ENCODE results near the gene ST8SIA2. TPM values are rescaled to one million over a fixed set of nuclear protein-coding genes. Genes with fewer than 3 reads are reported as not detected.

Gene ST8SIA2
- total RNA-seq, 1 donor from 2014 or later, result 4.5 TPM

- H3K27me3 Mint-ChIP-seq (ENCODE audit: low read depth), result peaks cover 50% of the 10 kb centered on the region
- peak overlapping the region; percentile 9 for H3K27ac Mint-ChIP-seq (ENCODE audit: unreplicated experiment)
- no peaks in the 10 kb centered on the region for H3K36me3 Mint-ChIP-seq (ENCODE audit: low read depth)
- peaks cover 9% of the 10 kb centered on the region for H3K4me1 Mint-ChIP-seq (ENCODE audit: low read depth)
- TF ChIP-seq, protein P1, sequence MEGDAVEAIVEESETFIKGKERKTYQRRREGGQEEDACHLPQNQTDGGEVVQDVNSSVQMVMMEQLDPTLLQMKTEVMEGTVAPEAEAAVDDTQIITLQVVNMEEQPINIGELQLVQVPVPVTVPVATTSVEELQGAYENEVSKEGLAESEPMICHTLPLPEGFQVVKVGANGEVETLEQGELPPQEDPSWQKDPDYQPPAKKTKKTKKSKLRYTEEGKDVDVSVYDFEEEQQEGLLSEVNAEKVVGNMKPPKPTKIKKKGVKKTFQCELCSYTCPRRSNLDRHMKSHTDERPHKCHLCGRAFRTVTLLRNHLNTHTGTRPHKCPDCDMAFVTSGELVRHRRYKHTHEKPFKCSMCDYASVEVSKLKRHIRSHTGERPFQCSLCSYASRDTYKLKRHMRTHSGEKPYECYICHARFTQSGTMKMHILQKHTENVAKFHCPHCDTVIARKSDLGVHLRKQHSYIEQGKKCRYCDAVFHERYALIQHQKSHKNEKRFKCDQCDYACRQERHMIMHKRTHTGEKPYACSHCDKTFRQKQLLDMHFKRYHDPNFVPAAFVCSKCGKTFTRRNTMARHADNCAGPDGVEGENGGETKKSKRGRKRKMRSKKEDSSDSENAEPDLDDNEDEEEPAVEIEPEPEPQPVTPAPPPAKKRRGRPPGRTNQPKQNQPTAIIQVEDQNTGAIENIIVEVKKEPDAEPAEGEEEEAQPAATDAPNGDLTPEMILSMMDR (IDR thresholded peaks at IDR 0.05), result no peak
- peaks cover 2% of the 10 kb centered on the region for H3K9me3 Mint-ChIP-seq (ENCODE audit: low read depth)
- no peak overlapping the region for H3K4me3 Mint-ChIP-seq (ENCODE audit: unreplicated experiment)
- no peak for DNase-seq (ENCODE audit: low spot score)
Measured at GRCh38 chr15:92385096-92385495, 8.6 kb upstream of the ST8SIA2 start.

- no peak overlapping the region for H3K27ac Mint-ChIP-seq (ENCODE audit: unreplicated experiment)
- no peak for DNase-seq (ENCODE audit: low spot score)
- H3K4me3 Mint-ChIP-seq (ENCODE audit: unreplicated experiment), result no peak overlapping the region
- TF ChIP-seq, protein P1 (IDR thresholded peaks at IDR 0.05), result peak; percentile 75
- H3K4me1 Mint-ChIP-seq (ENCODE audit: low read depth), result peaks cover 18% of the 10 kb centered on the region
- H3K9me3 Mint-ChIP-seq (ENCODE audit: low read depth), result no peaks in the 10 kb centered on the region
- H3K27me3 Mint-ChIP-seq (ENCODE audit: low read depth), result peaks cover 68% of the 10 kb centered on the region
- H3K36me3 Mint-ChIP-seq (ENCODE audit: low read depth), result no peaks in the 10 kb centered on the region
Measured at GRCh38 chr15:92391640-92392039, 2.0 kb upstream of the ST8SIA2 start.

- Mint-ChIP-seq H3K9me3 (ENCODE audit: low read depth) (no peaks in the 10 kb centered on the region), H3K27me3 (ENCODE audit: low read depth) (peaks cover 64% of the 10 kb centered on the region), H3K27ac (ENCODE audit: unreplicated experiment) (no peak overlapping the region), H3K4me3 (ENCODE audit: unreplicated experiment) (peak overlapping the region; percentile 77), H3K4me1 (ENCODE audit: low read depth) (peaks cover 18% of the 10 kb centered on the region), H3K36me3 (ENCODE audit: low read depth) (no peaks in the 10 kb centered on the region)
- no peak for DNase-seq (ENCODE audit: low spot score)
- TF ChIP-seq, protein P1 (IDR thresholded peaks at IDR 0.05), result no peak
Measured at GRCh38 chr15:92392462-92392861, 1.2 kb upstream of the ST8SIA2 start.

DNA sequence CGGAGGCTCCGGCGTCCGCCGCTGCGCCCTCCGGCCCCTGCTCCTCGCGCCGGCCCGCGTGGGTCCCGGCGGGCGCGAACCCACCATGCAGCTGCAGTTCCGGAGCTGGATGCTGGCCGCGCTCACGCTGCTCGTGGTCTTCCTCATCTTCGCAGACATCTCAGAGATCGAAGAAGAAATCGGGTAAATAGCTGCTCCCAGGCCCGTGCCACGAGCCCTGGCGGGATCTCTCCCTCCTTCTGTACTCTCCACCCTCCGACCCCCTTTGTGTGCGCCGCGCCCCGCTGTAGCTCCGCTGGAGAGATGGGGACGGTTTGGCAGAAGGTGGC, 263 bp downstream of the ST8SIA2 start:
- peaks cover 50% of the 10 kb centered on the region for H3K27me3 Mint-ChIP-seq (ENCODE audit: low read depth)
- H3K4me1 Mint-ChIP-seq (ENCODE audit: low read depth), result peaks cover 18% of the 10 kb centered on the region
- TF ChIP-seq, protein P1 (IDR thresholded peaks at IDR 0.05), result no peak
- H3K4me3 Mint-ChIP-seq (ENCODE audit: unreplicated experiment), result peak overlapping the region; percentile 87
- H3K36me3 Mint-ChIP-seq (ENCODE audit: low read depth), result no peaks in the 10 kb centered on the region
- DNase-seq (ENCODE audit: low spot score), result no peak
- H3K27ac Mint-ChIP-seq (ENCODE audit: unreplicated experiment), result no peak overlapping the region
- no peaks in the 10 kb centered on the region for H3K9me3 Mint-ChIP-seq (ENCODE audit: low read depth)

GRCh38 chr15:92394309-92395097, 822 bp downstream of the ST8SIA2 start:
- DNase-seq (ENCODE audit: low spot score), result no peak
- Mint-ChIP-seq H3K36me3 (ENCODE audit: low read depth) (no peaks in the 10 kb centered on the region), H3K4me1 (ENCODE audit: low read depth) (peaks cover 18% of the 10 kb centered on the region), H3K9me3 (ENCODE audit: low read depth) (no peaks in the 10 kb centered on the region), H3K27ac (ENCODE audit: unreplicated experiment) (no peak overlapping the region), H3K4me3 (ENCODE audit: unreplicated experiment) (peak overlapping the region; percentile 87), H3K27me3 (ENCODE audit: low read depth) (peaks cover 44% of the 10 kb centered on the region)
- TF ChIP-seq, protein P1 (IDR thresholded peaks at IDR 0.05), result no peak

Measured in chondrocyte (in vitro differentiated cells).